ENCODE measurements around the gene EXOC6. TPM values are rescaled to one million over a fixed set of nuclear protein-coding genes. Genes with fewer than 3 reads are reported as not detected.

The EXOC6 gene
- total RNA-seq, 2 donors from 2014 or later, result 10.5 to 14.8 TPM

GRCh38 chr10:92845921-92846320, 2.4 kb upstream of the EXOC6 start:
- peaks cover 16% of the 10 kb centered on the region for H3K4me1 Mint-ChIP-seq
- peaks cover 2% of the 10 kb centered on the region for H3K36me3 Mint-ChIP-seq (ENCODE audit: low read depth)
- ATAC-seq (no peak), DNase-seq (no peak)
- H3K9me3 ChIP-seq (ENCODE audit: control insufficient read depth, low read length, poor library complexity, severe bottlenecking), result no peaks in the 10 kb centered on the region
- no peaks in the 10 kb centered on the region for H3K27me3 Mint-ChIP-seq
- no peak overlapping the region for H3K4me3 Mint-ChIP-seq
- no peak overlapping the region for H3K27ac Mint-ChIP-seq

DNA sequence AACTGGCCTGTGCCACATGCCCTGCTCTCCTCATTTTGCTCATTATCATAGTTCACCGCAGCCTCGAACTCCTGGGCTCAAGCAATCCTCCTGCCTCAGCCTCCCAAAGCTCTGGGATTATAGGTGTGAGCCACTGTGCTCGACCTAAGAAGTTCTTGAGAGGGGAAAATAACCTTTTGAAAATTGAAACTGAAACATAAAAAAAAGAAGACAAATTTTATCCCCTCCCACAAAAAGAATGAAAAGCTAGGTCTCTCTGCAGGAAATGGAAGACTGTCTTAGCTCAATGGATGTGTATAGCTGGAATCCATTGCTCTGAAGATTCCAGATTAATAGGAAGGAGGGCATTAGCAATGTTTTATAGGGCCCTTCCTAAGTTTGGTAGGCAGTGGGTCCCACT, 2.0 kb upstream of the EXOC6 start:
- H3K9me3 ChIP-seq (ENCODE audit: control insufficient read depth, low read length, poor library complexity, severe bottlenecking), result no peaks in the 10 kb centered on the region
- H3K27ac Mint-ChIP-seq, result no peak overlapping the region
- H3K4me3 Mint-ChIP-seq, result peak overlapping the region; percentile 6
- DNase-seq (no peak), ATAC-seq (no peak)
- H3K4me1 Mint-ChIP-seq, result peaks cover 18% of the 10 kb centered on the region
- no peaks in the 10 kb centered on the region for H3K27me3 Mint-ChIP-seq
- peaks cover 2% of the 10 kb centered on the region for H3K36me3 Mint-ChIP-seq (ENCODE audit: low read depth)

GRCh38 chr10:92846854-92847201, 1.5 kb upstream of the EXOC6 start:
- H3K4me3 Mint-ChIP-seq, result peak overlapping the region; percentile 92
- no peak overlapping the region for H3K27ac Mint-ChIP-seq
- no peaks in the 10 kb centered on the region for H3K9me3 ChIP-seq (ENCODE audit: control insufficient read depth, low read length, poor library complexity, severe bottlenecking)
- H3K4me1 Mint-ChIP-seq, result peaks cover 22% of the 10 kb centered on the region
- no peak for ATAC-seq
- no peaks in the 10 kb centered on the region for H3K27me3 Mint-ChIP-seq
- no peak for DNase-seq
- H3K36me3 Mint-ChIP-seq (ENCODE audit: low read depth), result peaks cover 2% of the 10 kb centered on the region

DNA sequence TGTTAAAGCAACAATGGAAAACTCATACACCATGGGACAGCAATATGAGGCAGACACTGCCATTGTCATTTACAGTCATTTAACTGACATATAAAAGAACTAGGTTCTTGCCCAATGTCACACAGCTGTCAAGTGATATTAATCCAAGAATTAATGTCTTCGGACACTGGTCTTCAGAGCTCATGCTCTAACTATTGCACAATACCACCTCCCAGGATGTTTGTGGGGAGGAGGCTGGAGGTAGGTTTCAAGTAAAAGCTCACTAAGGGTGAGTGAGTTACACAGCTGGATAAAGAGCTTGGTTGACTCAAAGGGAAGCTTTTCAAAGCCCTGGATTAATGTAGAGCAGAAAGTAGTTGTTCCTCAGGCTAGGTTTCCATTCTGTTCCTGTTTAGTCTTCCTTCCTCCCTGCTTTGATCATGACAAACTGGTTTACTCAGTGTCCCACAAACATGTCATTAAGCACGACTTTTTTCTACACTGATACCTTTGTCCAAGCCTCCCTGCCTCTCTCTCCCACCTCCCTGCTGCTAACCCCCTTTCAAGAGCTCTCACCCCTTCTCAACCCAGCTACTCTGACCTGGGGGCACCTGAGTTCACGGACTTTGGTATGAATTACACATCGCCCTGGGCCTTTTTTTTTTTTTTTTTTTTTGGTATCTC, 987 bp upstream of the EXOC6 start:
- peak overlapping the region; percentile 92 for H3K4me3 Mint-ChIP-seq
- H3K9me3 ChIP-seq (ENCODE audit: control insufficient read depth, low read length, poor library complexity, severe bottlenecking), result no peaks in the 10 kb centered on the region
- DNase-seq, result no peak
- H3K4me1 Mint-ChIP-seq, result peaks cover 20% of the 10 kb centered on the region
- H3K27me3 Mint-ChIP-seq, result no peaks in the 10 kb centered on the region
- H3K36me3 Mint-ChIP-seq (ENCODE audit: low read depth), result peaks cover 1% of the 10 kb centered on the region
- H3K27ac Mint-ChIP-seq, result peak overlapping the region; percentile 66
- no peak for ATAC-seq

GRCh38 chr10:92848037-92848440, 281 bp upstream of the EXOC6 start:
- Mint-ChIP-seq H3K27me3 (no peaks in the 10 kb centered on the region), H3K36me3 (ENCODE audit: low read depth) (no peaks in the 10 kb centered on the region), H3K27ac (peak overlapping the region; percentile 66), H3K4me1 (peaks cover 18% of the 10 kb centered on the region), H3K4me3 (peak overlapping the region; percentile 92)
- no peaks in the 10 kb centered on the region for H3K9me3 ChIP-seq (ENCODE audit: control insufficient read depth, low read length, poor library complexity, severe bottlenecking)
- DNase-seq, result no peak
- ATAC-seq, result no peak

DNA sequence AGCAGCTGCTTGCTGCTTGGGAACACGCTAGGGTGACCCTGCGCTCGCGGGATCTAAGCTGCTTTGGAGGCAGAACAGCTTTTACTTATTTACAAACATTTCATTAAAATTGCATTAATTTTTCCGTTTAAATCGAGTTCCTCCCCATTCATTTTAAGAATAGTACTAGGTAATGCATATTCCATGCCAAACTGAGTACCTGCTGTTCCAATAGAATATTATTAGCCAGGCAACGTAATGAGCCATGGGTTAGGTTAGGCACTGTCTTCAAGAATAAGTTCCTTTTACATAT, 860 bp downstream of the EXOC6 start:
- Mint-ChIP-seq H3K27me3 (no peaks in the 10 kb centered on the region), H3K4me3 (peak overlapping the region; percentile 92), H3K36me3 (ENCODE audit: low read depth) (no peaks in the 10 kb centered on the region), H3K4me1 (peaks cover 22% of the 10 kb centered on the region), H3K27ac (no peak overlapping the region)
- no peak for ATAC-seq
- no peak for DNase-seq
- no peaks in the 10 kb centered on the region for H3K9me3 ChIP-seq (ENCODE audit: control insufficient read depth, low read length, poor library complexity, severe bottlenecking)

DNA sequence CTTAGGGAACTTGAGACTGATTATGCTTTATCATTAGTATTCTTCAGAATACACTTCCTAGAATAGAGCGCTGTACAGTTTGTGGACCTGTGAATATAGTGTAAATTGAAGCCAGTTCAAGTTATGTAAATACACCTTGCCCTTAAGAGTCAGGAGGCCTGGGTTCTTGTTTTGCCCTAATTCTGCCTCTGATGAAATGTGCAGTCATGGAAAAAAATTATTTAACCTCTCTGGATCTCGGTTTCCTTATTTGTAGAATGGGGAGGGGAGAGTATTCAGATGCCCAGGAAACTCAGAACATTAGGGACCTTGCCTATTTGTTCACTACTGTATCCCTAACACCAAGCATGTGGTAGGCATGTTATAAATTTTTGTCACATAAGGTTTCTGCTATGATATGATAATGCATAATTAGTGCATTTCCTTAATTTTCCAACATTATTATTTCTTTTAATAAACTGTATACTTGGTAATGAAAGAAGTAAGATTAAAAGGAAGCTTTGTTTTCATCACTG, 1.3 kb downstream of the EXOC6 start:
- no peaks in the 10 kb centered on the region for H3K9me3 ChIP-seq (ENCODE audit: control insufficient read depth, low read length, poor library complexity, severe bottlenecking)
- Mint-ChIP-seq H3K4me3 (peak overlapping the region; percentile 92), H3K4me1 (peaks cover 25% of the 10 kb centered on the region), H3K27me3 (no peaks in the 10 kb centered on the region), H3K27ac (no peak overlapping the region), H3K36me3 (ENCODE audit: low read depth) (no peaks in the 10 kb centered on the region)
- no peak for ATAC-seq
- no peak for DNase-seq

- ATAC-seq (no peak), DNase-seq (no peak)
- no peak overlapping the region for H3K4me3 Mint-ChIP-seq
- no peaks in the 10 kb centered on the region for H3K27me3 Mint-ChIP-seq
- H3K9me3 ChIP-seq (ENCODE audit: control insufficient read depth, low read length, poor library complexity, severe bottlenecking), result no peaks in the 10 kb centered on the region
- H3K27ac Mint-ChIP-seq, result no peak overlapping the region
- peaks cover 27% of the 10 kb centered on the region for H3K4me1 Mint-ChIP-seq
- no peaks in the 10 kb centered on the region for H3K36me3 Mint-ChIP-seq (ENCODE audit: low read depth)
These were observed 1.9 kb downstream of the EXOC6 start for GRCh38 chr10:92850185-92850584.

DNA sequence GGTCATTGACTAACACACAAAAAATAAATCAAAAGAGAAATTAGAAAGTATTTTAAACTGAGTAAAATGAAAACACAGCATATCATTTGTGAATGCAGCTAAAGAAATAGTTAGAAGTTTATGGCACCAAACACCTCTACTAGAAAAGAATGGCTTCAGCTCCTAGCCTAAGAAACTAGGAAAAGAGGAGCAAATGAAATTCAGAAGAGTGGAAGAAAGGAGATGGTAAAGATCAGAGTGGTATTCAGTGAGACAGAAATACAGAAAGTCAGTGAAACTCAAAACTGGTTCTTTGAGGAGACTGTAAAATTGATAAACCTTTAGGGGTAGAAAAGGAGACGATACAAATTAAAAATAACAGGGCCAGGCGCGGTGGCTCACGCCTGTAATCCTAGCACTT, 2.7 kb downstream of the EXOC6 start:
- Mint-ChIP-seq H3K27me3 (no peaks in the 10 kb centered on the region), H3K27ac (no peak overlapping the region), H3K4me1 (peaks cover 27% of the 10 kb centered on the region), H3K4me3 (no peak overlapping the region), H3K36me3 (ENCODE audit: low read depth) (no peaks in the 10 kb centered on the region)
- ATAC-seq (no peak), DNase-seq (no peak)
- no peaks in the 10 kb centered on the region for H3K9me3 ChIP-seq (ENCODE audit: control insufficient read depth, low read length, poor library complexity, severe bottlenecking)

GRCh38 chr10:92855560-92855959, 7.2 kb downstream of the EXOC6 start:
- no peak for DNase-seq
- peaks cover 2% of the 10 kb centered on the region for H3K9me3 ChIP-seq (ENCODE audit: control insufficient read depth, low read length, poor library complexity, severe bottlenecking)
- no peaks in the 10 kb centered on the region for H3K36me3 Mint-ChIP-seq (ENCODE audit: low read depth)
- ATAC-seq, result no peak
- peak overlapping the region; percentile 5 for H3K27ac Mint-ChIP-seq
- H3K27me3 Mint-ChIP-seq, result no peaks in the 10 kb centered on the region
- H3K4me1 Mint-ChIP-seq, result peaks cover 19% of the 10 kb centered on the region
- no peak overlapping the region for H3K4me3 Mint-ChIP-seq

GRCh38 chr10:92857904-92858514, 9.7 kb downstream of the EXOC6 start:
- ATAC-seq, result no peak

DNA sequence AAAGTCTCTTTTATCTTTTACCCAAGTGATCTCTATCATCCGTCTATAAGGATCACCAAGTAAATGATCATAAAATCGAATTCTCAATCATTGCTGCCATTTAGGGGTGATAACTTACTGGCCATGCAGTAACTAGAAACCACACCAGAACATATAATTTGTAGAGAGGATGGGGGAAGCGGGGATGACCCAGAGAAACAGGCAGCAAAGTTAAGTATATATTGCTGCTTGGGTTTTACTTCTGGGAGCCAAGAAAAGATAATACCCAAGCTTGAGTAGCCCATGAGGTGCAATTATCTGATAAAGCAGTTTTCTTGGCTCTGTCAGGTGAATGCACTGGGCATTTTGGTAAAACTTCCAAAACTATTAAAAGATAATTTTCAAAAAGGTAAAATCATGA, 18.9 kb downstream of the EXOC6 start:
- H3K27me3 Mint-ChIP-seq, result no peaks in the 10 kb centered on the region
- H3K36me3 Mint-ChIP-seq (ENCODE audit: low read depth), result no peaks in the 10 kb centered on the region
- H3K9me3 ChIP-seq (ENCODE audit: control insufficient read depth, low read length, poor library complexity, severe bottlenecking), result no peaks in the 10 kb centered on the region
- H3K4me1 Mint-ChIP-seq, result peaks cover 12% of the 10 kb centered on the region
- DNase-seq (no peak), ATAC-seq (no peak)
- H3K4me3 Mint-ChIP-seq, result no peak overlapping the region
- H3K27ac Mint-ChIP-seq, result no peak overlapping the region

More at GRCh38 chr10:92857904-92858514, 9.7 kb downstream of the EXOC6 start:
- no peaks in the 10 kb centered on the region for H3K27me3 Mint-ChIP-seq
- H3K27ac Mint-ChIP-seq, result no peak overlapping the region
- H3K4me1 Mint-ChIP-seq, result peaks cover 15% of the 10 kb centered on the region
- no peak for DNase-seq
- H3K4me3 Mint-ChIP-seq, result no peak overlapping the region
- peaks cover 2% of the 10 kb centered on the region for H3K9me3 ChIP-seq (ENCODE audit: control insufficient read depth, low read length, poor library complexity, severe bottlenecking)
- no peaks in the 10 kb centered on the region for H3K36me3 Mint-ChIP-seq (ENCODE audit: low read depth)

DNA sequence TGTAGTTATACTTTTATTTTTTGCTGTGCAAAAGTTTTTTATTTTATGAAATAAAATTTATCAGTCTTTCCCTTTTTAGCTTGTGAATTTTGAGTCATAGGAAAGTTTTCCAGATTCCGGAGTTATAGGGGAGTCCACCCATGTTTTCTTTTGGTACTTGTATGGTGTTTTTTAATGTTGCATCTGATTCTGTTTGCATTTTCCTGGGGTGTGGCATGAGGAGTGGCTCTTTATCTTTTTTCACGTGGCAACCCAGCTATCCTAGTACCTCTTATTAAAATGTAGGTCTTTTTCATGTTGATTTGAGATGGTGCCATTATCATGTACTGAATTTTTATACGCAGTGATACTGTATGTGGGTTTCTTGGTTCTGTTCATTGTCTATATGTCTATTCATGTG, 19.7 kb downstream of the EXOC6 start:
- Mint-ChIP-seq H3K27me3 (no peaks in the 10 kb centered on the region), H3K27ac (no peak overlapping the region), H3K4me3 (no peak overlapping the region), H3K36me3 (ENCODE audit: low read depth) (no peaks in the 10 kb centered on the region), H3K4me1 (peaks cover 19% of the 10 kb centered on the region)
- no peaks in the 10 kb centered on the region for H3K9me3 ChIP-seq (ENCODE audit: control insufficient read depth, low read length, poor library complexity, severe bottlenecking)
- ATAC-seq (no peak), DNase-seq (no peak)

GRCh38 chr10:92868557-92868956, 20.2 kb downstream of the EXOC6 start:
- H3K27me3 Mint-ChIP-seq, result no peaks in the 10 kb centered on the region
- no peak overlapping the region for H3K27ac Mint-ChIP-seq
- H3K4me3 Mint-ChIP-seq, result no peak overlapping the region
- no peaks in the 10 kb centered on the region for H3K9me3 ChIP-seq (ENCODE audit: control insufficient read depth, low read length, poor library complexity, severe bottlenecking)
- peaks cover 21% of the 10 kb centered on the region for H3K4me1 Mint-ChIP-seq
- no peaks in the 10 kb centered on the region for H3K36me3 Mint-ChIP-seq (ENCODE audit: low read depth)
- ATAC-seq, result no peak
- DNase-seq, result no peak

Measured in T-helper 17 cell (primary cell).